ENCODE results near the gene PPT2. TPM values are rescaled to one million over a fixed set of nuclear protein-coding genes. Genes with fewer than 3 reads are reported as not detected.
A peak's percentile ranks its signal among the peaks of the same experiment; 100 is the strongest.

PPT2 gene
- total RNA-seq, 1 donor from 2014 or later, result 39.4 TPM

DNA sequence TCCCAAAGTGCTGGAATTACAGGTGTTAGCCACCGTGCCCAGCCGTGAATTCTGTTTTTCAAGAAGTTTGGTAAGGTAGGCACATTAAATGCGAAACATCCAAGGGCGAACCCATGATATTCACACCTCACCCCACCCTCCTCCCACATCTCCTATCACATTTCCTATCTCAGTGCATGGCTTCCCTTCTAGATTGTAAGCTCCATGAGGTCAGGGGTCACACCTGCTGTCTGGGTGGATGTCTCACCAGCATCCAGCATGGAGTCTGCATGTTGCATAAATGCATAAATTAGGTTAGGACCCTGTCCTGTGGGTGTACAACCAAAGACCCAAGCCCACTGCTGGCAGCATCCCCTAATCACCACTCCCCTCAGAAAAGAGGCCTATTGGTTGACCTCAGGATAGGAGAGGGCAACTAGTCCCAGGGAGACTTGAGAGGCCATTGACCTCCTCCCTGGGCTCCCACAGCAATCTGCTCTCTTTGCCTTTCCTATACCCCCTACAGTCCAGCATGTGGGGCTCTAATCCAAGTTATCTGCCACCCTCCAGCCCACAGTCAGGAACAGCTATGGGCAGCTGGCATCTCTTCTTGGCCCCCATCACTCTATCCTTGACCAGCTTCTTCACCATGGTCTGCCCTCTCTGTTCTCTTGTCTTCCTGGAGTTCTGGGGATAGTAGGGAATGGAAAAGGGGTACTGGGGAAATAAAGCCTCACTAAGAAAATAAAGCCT lies 6.4 kb upstream of the PPT2 start:
- TF ChIP-seq CTCF (conservative IDR thresholded peaks at IDR 0.05; ENCODE audit: low read depth, low read length), result no peak
- H3K4me3 ChIP-seq (ENCODE audit: low read depth, low read length), result peak overlapping the region; percentile 47
- no peak for DNase-seq (ENCODE audit: low read depth)

GRCh38 chr6:32148289-32149091 lies 5.5 kb upstream of the PPT2 start:
- H3K4me3 ChIP-seq (ENCODE audit: low read depth, low read length), result peak overlapping the region; percentile 47
- no peak for DNase-seq (ENCODE audit: low read depth)
- TF ChIP-seq CTCF (conservative IDR thresholded peaks at IDR 0.05; ENCODE audit: low read depth, low read length), result peak; percentile 35

DNA sequence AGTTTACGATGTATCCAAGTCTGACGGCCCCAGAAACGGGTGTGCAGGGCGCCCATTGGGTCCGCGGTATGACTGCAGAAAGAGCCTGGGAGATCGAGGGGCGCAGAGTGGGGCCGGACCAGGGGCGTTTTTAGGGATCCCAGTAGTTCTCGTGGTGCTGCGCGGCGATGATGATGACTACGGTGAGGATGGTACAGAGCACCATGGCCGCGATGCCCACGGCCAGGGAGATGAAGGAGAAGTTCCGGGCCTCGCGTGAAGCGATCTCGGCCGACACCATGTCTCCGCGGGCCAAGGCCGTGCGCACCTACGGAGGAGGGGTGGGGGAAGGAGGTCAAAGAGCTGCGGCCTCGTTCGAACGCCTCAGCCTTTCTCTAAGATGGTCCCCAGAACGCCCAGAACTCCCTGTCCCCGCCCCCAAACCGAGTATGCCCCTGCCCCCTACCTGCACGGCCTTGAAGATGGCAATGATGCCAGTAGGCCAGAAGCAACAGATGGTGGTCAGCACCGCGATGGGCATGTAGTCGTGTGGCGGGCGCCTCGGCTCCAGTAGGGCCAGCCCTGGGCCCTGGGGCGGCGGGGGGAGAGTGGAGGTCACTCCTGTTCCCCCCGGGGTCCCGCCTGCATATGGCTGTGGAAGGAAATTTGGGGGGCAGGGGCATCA lies 4.7 kb upstream of the PPT2 start:
- no peak for TF ChIP-seq CTCF (conservative IDR thresholded peaks at IDR 0.05; ENCODE audit: low read depth, low read length)
- DNase-seq (ENCODE audit: low read depth), result no peak
- H3K4me3 ChIP-seq (ENCODE audit: low read depth, low read length), result peak overlapping the region; percentile 47

- TF ChIP-seq CTCF (conservative IDR thresholded peaks at IDR 0.05; ENCODE audit: low read depth, low read length), result no peak
- no peak overlapping the region for H3K4me3 ChIP-seq (ENCODE audit: low read depth, low read length)
- no peak for DNase-seq (ENCODE audit: low read depth)
Observed at GRCh38 chr6:32149932-32150870, 3.7 kb upstream of the PPT2 start.

DNA sequence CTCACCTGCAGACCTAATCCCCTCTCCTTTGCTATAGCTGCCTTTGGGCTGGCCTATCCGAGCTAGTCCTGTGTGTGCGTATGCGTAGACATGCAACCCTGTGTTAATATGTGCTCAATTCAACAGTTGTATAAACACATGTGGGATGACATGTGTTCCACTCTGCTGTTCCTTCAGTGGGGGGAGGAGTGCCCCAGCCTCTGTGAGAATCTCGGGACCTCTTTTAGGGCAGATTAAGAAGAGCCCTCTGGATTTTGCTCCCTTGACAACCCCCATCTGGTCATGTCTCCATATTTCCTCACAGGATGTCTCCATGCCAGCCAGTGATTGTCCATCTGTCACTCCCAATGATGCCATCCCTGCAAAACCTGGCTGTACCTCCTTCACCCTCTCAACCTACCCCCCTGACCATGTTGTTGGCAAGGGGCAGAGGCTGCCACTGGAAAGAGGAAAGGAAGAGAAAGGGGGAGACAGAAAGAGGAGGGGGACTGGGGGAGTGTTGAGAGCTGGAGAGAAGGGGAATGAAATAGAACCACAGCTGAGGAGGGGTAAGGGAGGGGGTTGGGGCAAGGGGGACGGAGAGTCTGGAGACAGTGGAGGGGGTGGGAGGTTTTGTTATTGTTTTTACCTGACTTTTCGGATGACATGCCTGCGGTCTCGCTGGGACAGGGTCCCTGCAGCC lies 2.6 kb upstream of the PPT2 start:
- no peak for DNase-seq (ENCODE audit: low read depth)
- H3K4me3 ChIP-seq (ENCODE audit: low read depth, low read length), result no peak overlapping the region

More for the DNA sequence above, 2.6 kb upstream of the PPT2 start:
- TF ChIP-seq CTCF (conservative IDR thresholded peaks at IDR 0.05; ENCODE audit: low read depth, low read length), result no peak

All from epithelial cell of proximal tubule (primary cell).